Erythroblast (primary cell): ENCODE measurements around the gene TPD52L3.

ENCODE experiments used
- GATA1 ChIP-seq: IDR thresholded peaks from 2 replicates; pipeline ENCODE4 v1.6.1; 2011; ENCODE audit warnings: low read depth, mild to moderate bottlenecking, control low read depth, low read length, moderate library complexity
- POLR2A ChIP-seq: IDR thresholded peaks from 2 replicates; pipeline ENCODE4 v1.6.1; 2011; ENCODE audit warnings: mild to moderate bottlenecking, low read length

- TF ChIP-seq POLR2A (no peak), GATA1 (no peak)
Observed at GRCh38 chr9:6351737-6352136, 23.6 kb downstream of the TPD52L3 start.
